Sigmoid colon (tissue), 7 donors: Measurements from ENCODE around the gene NFRKB. TPM values are rescaled to one million over a fixed set of nuclear protein-coding genes. Genes with fewer than 3 reads are reported as not detected.

ENCODE experiments used
- DNase-seq: peaks from one replicate; pipeline ENCODE4 v3.0.0-alpha.2; 2019
- H3K27ac ChIP-seq, 4 donors: fragments of 200-600 bp; sonication (generic); one replicate each; pipeline ENCODE4 v1.5.1; 2016 to 2019; ENCODE audit warnings: mild to moderate bottlenecking in 1 of 4
- H3K27me3 ChIP-seq, 3 donors: fragments of 200-600 bp; sonication (generic); one replicate each; pipeline ENCODE4 v1.5.1; 2019; ENCODE audit warnings: mild to moderate bottlenecking in 1 of 3
- H3K36me3 ChIP-seq, 4 donors: fragments of 200-600 bp; sonication (generic); one replicate each; pipeline ENCODE4 v1.5.1; 2016 to 2019
- H3K4me1 ChIP-seq, 4 donors: fragments of 200-600 bp; sonication (generic); one replicate each; pipeline ENCODE4 v1.5.1; 2017 to 2019
- H3K4me3 ChIP-seq, 4 donors: fragments of 200-600 bp; sonication (generic); one replicate each; pipeline ENCODE4 v1.5.1; 2017 to 2019; ENCODE audit warnings: mild to moderate bottlenecking in 2 of 4, moderate library complexity in 1 of 4
- H3K9me3 ChIP-seq, 4 donors: fragments of 200-600 bp in 3 of 4; sonication (generic) in 3 of 4; one replicate each; pipeline versions ENCODE4 v1.5.1 to v1.6.1; 2013 to 2019
- EP300 ChIP-seq, 4 donors: sonication (generic); formaldehyde crosslinking; IDR thresholded peaks; one replicate each; pipeline ENCODE4 v1.6.1; 2017; ENCODE audit warnings: antibody characterized with exemption in 4 of 4
- POLR2A ChIP-seq, 2 donors: fragments of 450-650 bp; IDR thresholded peaks; one replicate each; pipeline ENCODE4 v1.6.1; 2016; ENCODE audit warnings: antibody characterized with exemption in 2 of 2, mild to moderate bottlenecking in 2 of 2, moderate library complexity in 2 of 2
- POLR2AphosphoS5 ChIP-seq, 4 donors: sonication (generic); formaldehyde crosslinking; IDR thresholded peaks; one replicate each; pipeline ENCODE4 v1.6.1; 2017; ENCODE audit warnings: antibody characterized with exemption in 4 of 4
- WGBS, 2 donors: extraction: QIAGEN DNeasy Blood & Tissue Kit; methylation state at CpG; one replicate each; pipeline ENCODE4 v1.1.7; 2013; 5-methylcytosine and 5-hydroxymethylcytosine counted together
- intact Hi-C: fragments of 100-400 bp; cut with DNase I; formaldehyde crosslinking; loops from one replicate; pipeline ENCODE4 v1.15.1; 2023
- polyA plus RNA-seq, 3 donors: library from polyadenylated mRNA; stranded (reverse); fragments of 200-250 nt; gene quantifications; one replicate each; pipeline ENCODE4 v1.2.3, GENCODE V29; 2013
- total RNA-seq, 4 donors: library from RNA; depleted of rRNA; stranded (reverse); fragments of >200 nt; gene quantifications; one replicate each; pipeline ENCODE4 v1.1.0, GENCODE V29; 2016
- TF ChIP-seq, protein P1 (sequence below), 4 experiments: fragments of 450-650 bp in 3 of 4; fragments of 200-600 bp in 1 of 4; IDR thresholded peaks; one replicate each; pipeline ENCODE4 v1.5.1; 2016 to 2019; ENCODE audit warnings: antibody characterized with exemption in 4 of 4, mild to moderate bottlenecking in 3 of 4, moderate library complexity in 2 of 4
- donor health status: healthy with polysubstance abuse.
- donor health status: Bipolar disorder and iron deficiency.
- donor health status: healthy.

The NFRKB gene
- total and polyA plus RNA-seq, 7 donors = 3.5 to 24.7 (median 20.7) TPM

- no peak overlapping the region for H3K27ac ChIP-seq
- H3K4me1 ChIP-seq = no peaks in the 10 kb centered on the region
- H3K27me3 ChIP-seq = no peaks in the 10 kb centered on the region
- DNase-seq = no peak
- TF ChIP-seq POLR2AphosphoS5 (IDR thresholded peaks at IDR 0.05) (no peak), POLR2A (IDR thresholded peaks at IDR 0.05) (no peak), EP300 (IDR thresholded peaks at IDR 0.05) (no peak)
- TF ChIP-seq, protein P1, sequence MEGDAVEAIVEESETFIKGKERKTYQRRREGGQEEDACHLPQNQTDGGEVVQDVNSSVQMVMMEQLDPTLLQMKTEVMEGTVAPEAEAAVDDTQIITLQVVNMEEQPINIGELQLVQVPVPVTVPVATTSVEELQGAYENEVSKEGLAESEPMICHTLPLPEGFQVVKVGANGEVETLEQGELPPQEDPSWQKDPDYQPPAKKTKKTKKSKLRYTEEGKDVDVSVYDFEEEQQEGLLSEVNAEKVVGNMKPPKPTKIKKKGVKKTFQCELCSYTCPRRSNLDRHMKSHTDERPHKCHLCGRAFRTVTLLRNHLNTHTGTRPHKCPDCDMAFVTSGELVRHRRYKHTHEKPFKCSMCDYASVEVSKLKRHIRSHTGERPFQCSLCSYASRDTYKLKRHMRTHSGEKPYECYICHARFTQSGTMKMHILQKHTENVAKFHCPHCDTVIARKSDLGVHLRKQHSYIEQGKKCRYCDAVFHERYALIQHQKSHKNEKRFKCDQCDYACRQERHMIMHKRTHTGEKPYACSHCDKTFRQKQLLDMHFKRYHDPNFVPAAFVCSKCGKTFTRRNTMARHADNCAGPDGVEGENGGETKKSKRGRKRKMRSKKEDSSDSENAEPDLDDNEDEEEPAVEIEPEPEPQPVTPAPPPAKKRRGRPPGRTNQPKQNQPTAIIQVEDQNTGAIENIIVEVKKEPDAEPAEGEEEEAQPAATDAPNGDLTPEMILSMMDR (IDR thresholded peaks at IDR 0.05) = no peak
- H3K4me3 ChIP-seq = no peak overlapping the region
- intact Hi-C loops = no loop called here
- H3K36me3 ChIP-seq = peaks cover 2 to 70% (median 10%) of the 10 kb centered on the region in 4 donors
- no peaks in the 10 kb centered on the region for H3K9me3 ChIP-seq
- WGBS, 2 donors = 86 to 91% methylated on average over 8 of the region's 8 CpGs
These were observed 10.0 kb upstream of the NFRKB start for GRCh38 chr11:129905402-129905801.

DNA sequence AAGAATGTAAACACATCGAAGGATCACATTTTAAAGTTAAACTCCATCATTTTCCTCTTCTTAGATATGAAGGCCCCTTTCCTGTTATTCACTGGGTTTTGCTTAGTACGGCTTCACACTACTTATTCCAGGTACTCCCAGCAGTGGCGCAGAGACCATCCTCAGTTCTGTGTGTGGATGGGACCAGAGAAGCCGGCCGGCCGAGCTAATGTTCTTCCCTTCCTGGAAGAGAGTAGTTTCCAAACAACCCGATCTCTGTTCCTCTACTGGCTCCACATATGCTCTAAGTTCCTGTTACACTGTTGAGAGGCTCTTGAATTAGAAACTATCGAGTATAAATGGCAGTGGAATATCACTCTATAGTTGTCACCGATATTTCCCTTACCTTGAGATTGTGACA, 684 bp upstream of the NFRKB start:
- peak overlapping the region; percentile 79 to 95 (median 91) for H3K4me3 ChIP-seq
- TF ChIP-seq POLR2AphosphoS5 (IDR thresholded peaks at IDR 0.05) (no peak), EP300 (IDR thresholded peaks at IDR 0.05) (no peak), POLR2A (IDR thresholded peaks at IDR 0.05) (no peak)
- TF ChIP-seq, protein P1 (IDR thresholded peaks at IDR 0.05) = no peak
- no peaks in the 10 kb centered on the region for H3K27me3 ChIP-seq
- 68 to 69% methylated on average over 9 of the region's 9 CpGs for WGBS, 2 donors
- intact Hi-C loops = loop anchor here (10.0 kb wide), 1 partner anchor 109 kb away; the partner anchor contains the start of gene PRDM10
- no peaks in the 10 kb centered on the region for H3K9me3 ChIP-seq
- peaks cover 0 to 34% (median 4%) of the 10 kb centered on the region in 4 donors for H3K36me3 ChIP-seq
- DNase-seq = no peak
- H3K27ac ChIP-seq = peak overlapping the region; percentile 78 to 87 (median 84)
- H3K4me1 ChIP-seq = peaks cover 0 to 21% (median 16%) of the 10 kb centered on the region in 4 donors

DNA sequence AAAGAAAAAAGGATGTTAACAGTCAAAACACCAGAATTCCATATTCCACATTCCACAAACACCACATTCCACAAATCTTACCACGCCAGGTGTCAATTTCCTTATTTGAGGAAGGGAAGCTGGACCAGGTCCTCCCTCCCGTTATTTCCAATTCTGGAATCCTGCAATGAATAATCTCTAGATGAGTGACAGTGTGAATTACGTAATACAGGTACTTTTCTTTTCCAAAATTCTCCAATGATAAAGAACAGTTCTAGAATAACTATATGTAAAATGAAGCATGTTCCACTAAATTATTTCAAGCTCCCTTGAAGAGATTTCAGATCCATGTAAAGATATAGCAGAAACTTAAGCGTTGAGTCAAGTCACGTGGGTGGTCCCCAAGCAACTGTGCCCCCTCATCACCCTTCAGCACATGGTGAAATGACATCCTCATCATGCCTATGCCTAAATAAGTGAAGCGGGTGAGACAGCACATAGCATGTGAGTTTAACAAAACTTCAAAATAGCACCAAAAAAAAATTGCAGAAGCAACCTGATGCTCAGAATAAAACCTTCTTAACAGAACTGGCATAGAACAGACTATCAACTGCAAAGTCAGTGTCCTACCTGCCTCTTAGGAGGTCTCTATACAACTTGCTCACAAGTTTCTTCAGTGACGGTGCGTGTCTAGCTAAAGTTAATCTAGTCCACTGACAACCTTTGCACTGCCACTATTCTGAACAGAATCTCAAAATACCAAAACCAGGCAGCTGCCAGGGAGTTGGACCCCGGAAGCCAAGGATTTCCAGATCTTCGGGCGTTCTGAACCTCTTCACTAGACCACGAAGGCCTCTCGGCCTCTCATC, 876 bp downstream of the NFRKB start:
- intact Hi-C loops = loop anchor here (10.0 kb wide), 1 partner anchor 110 kb away; the partner anchor contains the start of gene PRDM10
- Histone ChIP-seq H3K27me3 (no peaks in the 10 kb centered on the region), H3K27ac (peak overlapping the region; percentile 78 to 87 (median 84)), H3K4me1 (peaks cover 0 to 21% (median 16%) of the 10 kb centered on the region in 4 donors), H3K4me3 (peak overlapping the region; percentile 79 to 95 (median 91)), H3K9me3 (no peaks in the 10 kb centered on the region), H3K36me3 (peaks cover 0 to 38% (median 5%) of the 10 kb centered on the region in 4 donors)
- no peak for DNase-seq
- WGBS, 2 donors = 19 to 24% methylated on average over 13 of the region's 13 CpGs
- TF ChIP-seq EP300 (IDR thresholded peaks at IDR 0.05) = no peak
- TF ChIP-seq, protein P1 (IDR thresholded peaks at IDR 0.05) = no peak

DNA sequence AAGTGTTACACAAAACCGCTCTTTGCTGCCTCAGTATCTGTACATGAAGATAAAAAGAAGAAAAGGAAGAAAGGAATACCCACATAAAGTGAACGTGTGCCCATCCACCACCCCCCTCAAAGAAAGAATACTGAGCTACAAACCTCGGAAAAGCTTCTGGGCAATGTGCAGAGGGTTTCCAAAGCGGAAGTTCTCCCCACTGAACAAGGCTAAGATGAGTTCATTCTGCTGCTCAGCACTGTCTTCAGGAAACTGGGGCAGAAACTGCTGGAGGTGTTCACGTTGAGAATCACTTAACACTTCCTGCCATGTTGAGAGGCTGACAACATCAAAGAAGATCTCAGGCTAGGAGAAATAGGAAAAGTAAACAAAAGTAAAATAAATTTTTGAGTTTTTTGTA, 6.9 kb downstream of the NFRKB start:
- Histone ChIP-seq H3K4me3 (no peak overlapping the region), H3K4me1 (no peaks in the 10 kb centered on the region), H3K27ac (no peak overlapping the region), H3K9me3 (no peaks in the 10 kb centered on the region), H3K27me3 (no peaks in the 10 kb centered on the region), H3K36me3 (peaks cover 30 to 99% (median 58%) of the 10 kb centered on the region in 4 donors)
- 76 to 91% methylated on average over 5 of the region's 5 CpGs for WGBS, 2 donors
- intact Hi-C loops = no loop called here
- DNase-seq = no peak
- TF ChIP-seq POLR2A (IDR thresholded peaks at IDR 0.05) = no peak
- TF ChIP-seq POLR2AphosphoS5 (IDR thresholded peaks at IDR 0.05) = no peak
- TF ChIP-seq, protein P1 (IDR thresholded peaks at IDR 0.05) = no peak
- no peak for TF ChIP-seq EP300 (IDR thresholded peaks at IDR 0.05)
